IMR-90 (cell line): ENCODE measurements around the gene ABCA9. TPM values are rescaled to one million over a fixed set of nuclear protein-coding genes. Genes with fewer than 3 reads are reported as not detected.
"Not testable (repeated sequence)": the region's sequence is repeated elsewhere in the genome, so short reads cannot be mapped to it uniquely, and the experiment has no call there.

Experiments used
- ATAC-seq: fragments of 200-7000 bp; cut with Tn5 transposase; 2 replicates; pipeline ENCODE4 v1.9.1; 2020; ENCODE audit warnings: low read depth, mild to moderate bottlenecking, moderate library complexity
- BruUV-seq: library from RNA; stranded (reverse); fragments of 400-500 nt; replicated peaks from 2 replicates; lab custom pipeline; 2021; lab: Mats Ljungman, UMichigan
- CTCF ChIA-PET: fragments of 300-600 bp; formaldehyde crosslinking; extraction: SDS; loops from one replicate; lab custom pipeline; 2021; ENCODE audit warnings: antibody characterized with exemption; lab: Yijun Ruan, JAX
- POLR2A ChIA-PET: fragments of 300-600 bp; sonication (Branson Sonifier 250); formaldehyde crosslinking; loops from one replicate; lab custom pipeline; 2022; ENCODE audit warnings: antibody characterized with exemption; ENCODE audit not compliant: unreplicated experiment; lab: Charles Lee
- DNase-seq: peaks from one replicate; pipeline ENCODE4 v3.0.0; 2013
- H2AFZ ChIP-seq: replicated peaks from 2 replicates; pipeline ENCODE3; 2013; ENCODE audit warnings: low read length, mild to moderate bottlenecking; ENCODE audit not compliant: poor library complexity
- H2AK5ac ChIP-seq: 2 replicates; pipeline ENCODE4 v1.6.1; 2013; ENCODE audit warnings: low read depth, low read length, inconsistent platforms
- H2AK9ac ChIP-seq: replicated peaks from 2 replicates; pipeline ENCODE3; 2013; ENCODE audit warnings: mild to moderate bottlenecking, low read depth, low read length, moderate library complexity; ENCODE audit not compliant: poor library complexity
- H2BK120ac ChIP-seq: 2 replicates; pipeline ENCODE4 v1.6.1; 2013; ENCODE audit warnings: low read depth, low read length, inconsistent platforms
- H2BK15ac ChIP-seq: 3 replicates; pipeline ENCODE4 v1.6.1; 2013; ENCODE audit warnings: low read depth, low read length, inconsistent platforms
- H2BK20ac ChIP-seq: 2 replicates; pipeline ENCODE4 v1.6.1; 2013; ENCODE audit warnings: low read depth, mild to moderate bottlenecking, inconsistent platforms, low read length, moderate library complexity
- H2BK5ac ChIP-seq: 2 replicates; pipeline ENCODE4 v1.6.1; 2013; ENCODE audit warnings: mild to moderate bottlenecking, low read depth, low read length, inconsistent platforms; ENCODE audit not compliant: poor library complexity, severe bottlenecking
- H3K14ac ChIP-seq: replicated peaks from 2 replicates; pipeline ENCODE4 v1.6.1; 2013; ENCODE audit warnings: low read depth, low read length, inconsistent platforms
- H3K18ac ChIP-seq: 2 replicates; pipeline ENCODE4 v1.6.1; 2013; ENCODE audit warnings: low read depth, low read length, control low read depth
- H3K23ac ChIP-seq: 2 replicates; pipeline ENCODE4 v1.6.1; 2013; ENCODE audit warnings: low read depth, low read length, inconsistent platforms
- H3K27ac ChIP-seq: 2 replicates; pipeline ENCODE4 v1.5.1; 2013; ENCODE audit warnings: mild to moderate bottlenecking, control low read depth, low read length; ENCODE audit not compliant: insufficient read depth
- H3K27me3 ChIP-seq: 2 replicates; pipeline ENCODE4 v1.6.1; 2013; ENCODE audit warnings: low read length; ENCODE audit not compliant: control insufficient read depth, insufficient read depth
- H3K36me3 ChIP-seq: 2 replicates; pipeline ENCODE4 v1.6.1; 2013; ENCODE audit warnings: low read length, mixed read lengths; ENCODE audit not compliant: control insufficient read depth, insufficient read depth
- H3K4ac ChIP-seq: 2 replicates; pipeline ENCODE4 v1.6.1; 2013; ENCODE audit warnings: low read depth, low read length, inconsistent platforms
- H3K4me1 ChIP-seq: 2 replicates; pipeline ENCODE4 v1.6.1; 2013; ENCODE audit warnings: low read length, mixed read lengths; ENCODE audit not compliant: control insufficient read depth, insufficient read depth
- H3K4me2 ChIP-seq: 2 replicates; pipeline ENCODE4 v1.6.1; 2013; ENCODE audit warnings: low read depth, mild to moderate bottlenecking, control low read depth, low read length, moderate library complexity
- H3K4me3 ChIP-seq: 2 replicates; pipeline ENCODE4 v1.5.1; 2013; ENCODE audit warnings: low read depth, mild to moderate bottlenecking, control low read depth, low read length, moderate library complexity; ENCODE audit not compliant: insufficient read depth
- H3K56ac ChIP-seq: 2 replicates; pipeline ENCODE4 v1.6.1; 2013; ENCODE audit warnings: low read length, inconsistent platforms; ENCODE audit not compliant: insufficient read depth; ENCODE audit errors: extremely low read depth
- H3K79me1 ChIP-seq, 2 experiments: 2 replicates each; pipeline ENCODE4 v1.6.1; 2013; ENCODE audit warnings: low read length in 2 of 2, inconsistent platforms in 1 of 2, low read depth in 1 of 2
- H3K9ac ChIP-seq: 2 replicates; pipeline ENCODE4 v1.6.1; 2013; ENCODE audit warnings: low read depth, low read length, control low read depth
- H3K9me1 ChIP-seq: 2 replicates; pipeline ENCODE4 v1.6.1; 2013; ENCODE audit warnings: low read length, inconsistent platforms; ENCODE audit not compliant: insufficient read depth
- H3K9me3 ChIP-seq: 2 replicates; pipeline ENCODE4 v1.6.1; 2013; ENCODE audit warnings: low read length; ENCODE audit not compliant: control insufficient read depth, insufficient read depth
- H4K20me1 ChIP-seq: 2 replicates; pipeline ENCODE4 v1.6.1; 2013; ENCODE audit warnings: low read length, inconsistent platforms; ENCODE audit not compliant: insufficient read depth
- H4K5ac ChIP-seq: 2 replicates; pipeline ENCODE4 v1.6.1; 2013; ENCODE audit warnings: mild to moderate bottlenecking, low read depth, low read length, control low read depth
- H4K8ac ChIP-seq, 2 experiments: 2 replicates each; pipeline ENCODE4 v1.6.1; 2013; ENCODE audit warnings: low read depth in 2 of 2, low read length in 2 of 2, control low read depth in 1 of 2, inconsistent platforms in 1 of 2
- H4K91ac ChIP-seq: 2 replicates; pipeline ENCODE4 v1.6.1; 2013; ENCODE audit warnings: low read depth, low read length, inconsistent platforms; ENCODE audit not compliant: insufficient read depth
- WGBS, 2 experiments: methylation state at CpG; one replicate each; pipeline versions ENCODE4 v1.1.5 to v1.1.7; 2013; ENCODE audit warnings: missing lambda C conversion rate in 2 of 2; ENCODE audit not compliant: insufficient read length in 1 of 2; ENCODE audit errors: extremely low coverage in 2 of 2; 5-methylcytosine and 5-hydroxymethylcytosine counted together
- dilution Hi-C: fragments of 300-500 bp; cut with HindIII; formaldehyde crosslinking; loops from one replicate; pipeline ENCODE4 v1.14.3; 2018; ENCODE audit warnings: low sequenced_read_pairs; ENCODE audit not compliant: unreplicated experiment
- in situ Hi-C: fragments of 300-500 bp; cut with MboI; formaldehyde crosslinking; loops from 3 replicates; pipeline ENCODE4 v1.14.3; 2019; ENCODE audit warnings: low sequenced_read_pairs, inconsistent platforms, mixed read lengths
- intact Hi-C: fragments of 100-400 bp; cut with micrococcal nuclease; formaldehyde crosslinking; loops from 2 replicates; pipeline ENCODE4 v1.10.0; 2022
- polyA plus RNA-seq, 3 experiments: library from polyadenylated mRNA; depleted of rRNA; stranded (reverse); fragments of >200 nt; gene quantifications; 2 replicates each; pipeline ENCODE4 v1.2.3, GENCODE V29; 2012; ENCODE audit warnings: low replicate concordance in 1 of 3
- total RNA-seq: library from RNA; depleted of rRNA; stranded (reverse); fragments of >200 nt; gene quantifications from 2 replicates; pipeline ENCODE4 v1.2.3, GENCODE V29; 2012

The ABCA9 gene
- total and polyA plus RNA-seq, 2 of the 4 experiments (the other 2 are of a cell fraction): under 0.01 TPM; not detected in 1

- H2BK20ac ChIP-seq, H3K14ac ChIP-seq, H3K27ac ChIP-seq, H4K5ac ChIP-seq, H2BK5ac ChIP-seq, H3K23ac ChIP-seq, H3K4ac ChIP-seq, H2AK5ac ChIP-seq, H3K27me3 ChIP-seq, H3K4me3 ChIP-seq, H2BK120ac ChIP-seq, BruUV-seq, DNase-seq, H2AFZ ChIP-seq, H3K9me3 ChIP-seq, H3K36me3 ChIP-seq, H3K4me1 ChIP-seq, H3K56ac ChIP-seq, in situ Hi-C loops, H3K9me1 ChIP-seq, H3K79me1 ChIP-seq, H4K91ac ChIP-seq, H4K20me1 ChIP-seq, H2AK9ac ChIP-seq, POLR2A ChIA-PET, H3K4me2 ChIP-seq, intact Hi-C loops, ATAC-seq, CTCF ChIA-PET, dilution Hi-C loops, H3K9ac ChIP-seq, H4K8ac ChIP-seq, H2BK15ac ChIP-seq, H3K18ac ChIP-seq: not testable (repeated sequence)
- WGBS, 2 experiments: no CpG with 5 or more reads among the region's 2 CpGs
These were observed 101.6 kb downstream of the ABCA9 start for GRCh38 chr17:68959117-68959516.
